Neural progenitor cell (in vitro differentiated cells): ENCODE measurements around the gene YEATS2. TPM values are rescaled to one million over a fixed set of nuclear protein-coding genes. Genes with fewer than 3 reads are reported as not detected.

ENCODE experiments used
- DNase-seq: peaks from one replicate; pipeline ENCODE4 v3.0.0-alpha.2; 2016; ENCODE audit warnings: low spot score
- H2AFZ ChIP-seq: fragments of 200-600 bp; sonication (generic); replicated peaks from 2 replicates; pipeline ENCODE4 v1.6.1; 2016; ENCODE audit warnings: antibody characterized with exemption
- H3F3A ChIP-seq: fragments of 200-600 bp; sonication (generic); 2 replicates; pipeline ENCODE4 v1.6.1; 2016; ENCODE audit warnings: antibody characterized with exemption, low read depth
- H3K27ac ChIP-seq: fragments of 200-600 bp; sonication (generic); 2 replicates; pipeline ENCODE4 v1.5.1; 2016; ENCODE audit warnings: mild to moderate bottlenecking
- H3K27me3 ChIP-seq: fragments of 200-600 bp; sonication (generic); 2 replicates; pipeline ENCODE4 v1.6.1; 2016; ENCODE audit warnings: mild to moderate bottlenecking, moderate library complexity
- H3K36me3 ChIP-seq: fragments of 200-600 bp; sonication (generic); 2 replicates; pipeline ENCODE4 v1.5.1; 2016
- H3K4me1 ChIP-seq: fragments of 200-600 bp; sonication (generic); 2 replicates; pipeline ENCODE4 v1.6.1; 2016; ENCODE audit warnings: mixed run types
- H3K4me2 ChIP-seq: fragments of 200-600 bp; sonication (generic); 2 replicates; pipeline ENCODE4 v1.6.1; 2016
- H3K4me3 ChIP-seq: fragments of 200-600 bp; sonication (generic); 2 replicates; pipeline ENCODE4 v1.5.1; 2016
- H3K79me2 ChIP-seq: fragments of 200-600 bp; sonication (generic); 2 replicates; pipeline ENCODE4 v1.6.1; 2016; ENCODE audit warnings: low read depth
- H3K9ac ChIP-seq: fragments of 200-600 bp; sonication (generic); 2 replicates; pipeline ENCODE4 v1.6.1; 2016
- H3K9me3 ChIP-seq: fragments of 200-600 bp; sonication (generic); 2 replicates; pipeline ENCODE4 v1.5.1; 2016; ENCODE audit warnings: low read depth
- H4K20me1 ChIP-seq: fragments of 200-600 bp; sonication (generic); 2 replicates; pipeline ENCODE4 v1.6.1; 2016; ENCODE audit warnings: low read depth
- H3K27ac Mint-ChIP-seq: 3 replicates; pipeline ENCODE4 v1.8.0; 2021; ENCODE audit warnings: mixed read lengths
- H3K27me3 Mint-ChIP-seq: 2 replicates; pipeline ENCODE4 v1.8.0; 2022; ENCODE audit warnings: low read depth, mild to moderate bottlenecking, inconsistent platforms, moderate library complexity, mixed read lengths; ENCODE audit not compliant: insufficient read depth
- H3K36me3 Mint-ChIP-seq: 3 replicates; pipeline ENCODE4 v1.8.0; 2021; ENCODE audit warnings: mixed read lengths
- H3K4me1 Mint-ChIP-seq: 3 replicates; pipeline ENCODE4 v1.8.0; 2021; ENCODE audit warnings: mixed read lengths
- H3K4me3 Mint-ChIP-seq: 3 replicates; pipeline ENCODE4 v1.8.0; 2021; ENCODE audit warnings: mild to moderate bottlenecking, moderate library complexity, mixed read lengths
- H3K9me3 Mint-ChIP-seq: 3 replicates; pipeline ENCODE4 v1.8.0; 2020; ENCODE audit warnings: mixed read lengths
- CTCF ChIP-seq: fragments of 200-600 bp; sonication (generic); IDR thresholded peaks from 2 replicates; pipeline ENCODE4 v1.5.1; 2017; ENCODE audit warnings: antibody characterized with exemption, mild to moderate bottlenecking
- EZH2 ChIP-seq: fragments of 200-600 bp; sonication (generic); IDR thresholded peaks from 2 replicates; pipeline ENCODE4 v1.6.1; 2017; ENCODE audit warnings: antibody characterized with exemption, mild to moderate bottlenecking, moderate library complexity
- EZH2phosphoT487 ChIP-seq: fragments of 200-600 bp; sonication (generic); IDR thresholded peaks from 2 replicates; pipeline ENCODE4 v1.6.1; 2017; ENCODE audit warnings: antibody characterized with exemption
- total RNA-seq: library from RNA; depleted of rRNA; stranded (reverse); fragments of >200 nt; gene quantifications from 2 replicates; pipeline ENCODE4 v1.2.3, GENCODE V29; 2015; ENCODE audit warnings: low replicate concordance

Gene YEATS2
- total RNA-seq, 1 donor from 2014 or later = 72.1 TPM

- Histone ChIP-seq H3K9me3 (no peaks in the 10 kb centered on the region), H3K36me3 (no peaks in the 10 kb centered on the region), H3K79me2 (peaks cover 55% of the 10 kb centered on the region), H3K4me3 (peak overlapping the region; percentile 95), H3K9ac (peak overlapping the region; percentile 85), H3K27ac (peak overlapping the region; percentile 62), H3K27me3 (no peaks in the 10 kb centered on the region), H4K20me1 (peaks cover 53% of the 10 kb centered on the region), H3K4me2 (peak overlapping the region; percentile 90), H3F3A (no peaks in the 10 kb centered on the region), H2AFZ (peak overlapping the region; percentile 81), H3K4me1 (peaks cover 12% of the 10 kb centered on the region)
- DNase-seq = peak; percentile 65
- H3K27me3 Mint-ChIP-seq = no peaks in the 10 kb centered on the region
- TF ChIP-seq CTCF (no peak), EZH2phosphoT487 (no peak), EZH2 (no peak)
- H3K27ac Mint-ChIP-seq = peak overlapping the region; percentile 31
- no peaks in the 10 kb centered on the region for H3K9me3 Mint-ChIP-seq
- peaks cover 7% of the 10 kb centered on the region for H3K36me3 Mint-ChIP-seq
- peak overlapping the region; percentile 93 for H3K4me3 Mint-ChIP-seq
- peaks cover 31% of the 10 kb centered on the region for H3K4me1 Mint-ChIP-seq
Measured at GRCh38 chr3:183698318-183698751, 738 bp downstream of the YEATS2 start.

GRCh38 chr3:183698756-183699155, 1.2 kb downstream of the YEATS2 start:
- Histone ChIP-seq H4K20me1 (peaks cover 57% of the 10 kb centered on the region), H2AFZ (no peak overlapping the region), H3K36me3 (no peaks in the 10 kb centered on the region), H3K27me3 (no peaks in the 10 kb centered on the region), H3K9ac (peak overlapping the region; percentile 85), H3K9me3 (no peaks in the 10 kb centered on the region), H3K4me2 (peak overlapping the region; percentile 90), H3K27ac (no peak overlapping the region), H3F3A (no peaks in the 10 kb centered on the region), H3K4me3 (peak overlapping the region; percentile 95), H3K79me2 (peaks cover 60% of the 10 kb centered on the region), H3K4me1 (peaks cover 12% of the 10 kb centered on the region)
- Mint-ChIP-seq H3K27me3 (no peaks in the 10 kb centered on the region), H3K4me1 (peaks cover 31% of the 10 kb centered on the region), H3K27ac (peak overlapping the region; percentile 31), H3K36me3 (peaks cover 10% of the 10 kb centered on the region), H3K4me3 (peak overlapping the region; percentile 93), H3K9me3 (no peaks in the 10 kb centered on the region)
- peak; percentile 36 for DNase-seq
- TF ChIP-seq EZH2phosphoT487 (no peak), EZH2 (no peak), CTCF (no peak)

GRCh38 chr3:183699238-183699947, 1.8 kb downstream of the YEATS2 start:
- Mint-ChIP-seq H3K27ac (peak overlapping the region; percentile 31), H3K9me3 (peaks cover 3% of the 10 kb centered on the region), H3K36me3 (peaks cover 14% of the 10 kb centered on the region), H3K4me3 (peak overlapping the region; percentile 93), H3K27me3 (no peaks in the 10 kb centered on the region), H3K4me1 (peaks cover 31% of the 10 kb centered on the region)
- no peak for DNase-seq
- H3F3A ChIP-seq = no peaks in the 10 kb centered on the region
- peaks cover 66% of the 10 kb centered on the region for H3K79me2 ChIP-seq
- H3K9me3 ChIP-seq = no peaks in the 10 kb centered on the region
- no peaks in the 10 kb centered on the region for H3K36me3 ChIP-seq
- peak overlapping the region; percentile 90 for H3K4me2 ChIP-seq
- H3K4me1 ChIP-seq = peaks cover 12% of the 10 kb centered on the region
- peaks cover 63% of the 10 kb centered on the region for H4K20me1 ChIP-seq
- peak overlapping the region; percentile 85 for H3K9ac ChIP-seq
- H3K4me3 ChIP-seq = peak overlapping the region; percentile 95
- no peak for TF ChIP-seq EZH2
- TF ChIP-seq CTCF = no peak
- no peak for TF ChIP-seq EZH2phosphoT487
- no peak overlapping the region for H2AFZ ChIP-seq
- no peak overlapping the region for H3K27ac ChIP-seq
- H3K27me3 ChIP-seq = no peaks in the 10 kb centered on the region
